HepG2 (cell line): ENCODE data around the gene VPS37B. TPM values are rescaled to one million over a fixed set of nuclear protein-coding genes. Genes with fewer than 3 reads are reported as not detected.

Source experiments
- ARID5B ChIP-seq: IDR thresholded peaks from 2 replicates; pipeline ENCODE4 v1.4.0; 2020; ENCODE audit warnings: mild to moderate bottlenecking, missing genetic modification reagents
- BHLHE40 ChIP-seq: IDR thresholded peaks from 2 replicates; pipeline ENCODE4 v1.6.1; 2011; ENCODE audit warnings: low read length, improper control_type of control experiment
- CEBPB ChIP-seq: IDR thresholded peaks from 2 replicates; pipeline ENCODE4 v1.6.1; 2011; ENCODE audit warnings: low read depth, low read length, improper control_type of control experiment, borderline replicate concordance
- ELF3 ChIP-seq: IDR thresholded peaks from 2 replicates; pipeline ENCODE4 v1.6.1; 2016; ENCODE audit warnings: missing genetic modification reagents, missing compliant biosample characterization
- FOXO1 ChIP-seq: sonication (generic); formaldehyde crosslinking; IDR thresholded peaks from 2 replicates; pipeline ENCODE4 v1.4.0; 2020; ENCODE audit warnings: missing genetic modification reagents
- GATAD1 ChIP-seq: IDR thresholded peaks from 2 replicates; pipeline ENCODE4 v1.6.1; 2016; ENCODE audit warnings: missing genetic modification reagents, missing compliant biosample characterization
- HNF4A ChIP-seq: sonication (generic); formaldehyde crosslinking; IDR thresholded peaks from 2 replicates; pipeline ENCODE4 v1.4.0; 2020; ENCODE audit warnings: missing genetic modification reagents
- HOXA3 ChIP-seq: sonication (generic); formaldehyde crosslinking; IDR thresholded peaks from 2 replicates; pipeline ENCODE4 v1.5.0; 2020; ENCODE audit warnings: missing genetic modification reagents
- HOXD1 ChIP-seq: sonication (generic); formaldehyde crosslinking; IDR thresholded peaks from 2 replicates; pipeline ENCODE4 v1.5.0; 2020; ENCODE audit warnings: missing genetic modification reagents
- LCORL ChIP-seq, 2 experiments: fragments of 450-650 bp in 1 of 2; sonication (generic) in 1 of 2; formaldehyde crosslinking in 1 of 2; IDR thresholded peaks; 2 replicates each; pipeline versions ENCODE4 v1.5.0 to v1.6.1; 2017 to 2020; ENCODE audit warnings: antibody characterized with exemption in 1 of 2, missing genetic modification reagents in 1 of 2
- MXD4 ChIP-seq: IDR thresholded peaks from 2 replicates; pipeline ENCODE4 v1.6.1; 2016; ENCODE audit warnings: mild to moderate bottlenecking, missing biosample characterization, missing genetic modification reagents
- NFIB ChIP-seq: sonication (generic); formaldehyde crosslinking; IDR thresholded peaks from 2 replicates; pipeline ENCODE4 v1.9.0; 2021; ENCODE audit warnings: missing genetic modification reagents, mild to moderate bottlenecking, borderline replicate concordance
- NR2C2 ChIP-seq: sonication (generic); formaldehyde crosslinking; IDR thresholded peaks from 2 replicates; pipeline ENCODE4 v1.4.0; 2020; ENCODE audit warnings: missing genetic modification reagents, mild to moderate bottlenecking, moderate library complexity, borderline replicate concordance
- ZNF292 ChIP-seq: sonication (generic); formaldehyde crosslinking; IDR thresholded peaks from 2 replicates; pipeline ENCODE4 v1.8.1; 2022; ENCODE audit warnings: mild to moderate bottlenecking, low read depth, missing genetic modification reagents, borderline replicate concordance
- ZNF501 ChIP-seq: sonication (generic); formaldehyde crosslinking; IDR thresholded peaks from 2 replicates; pipeline ENCODE4 v1.5.1; 2020; ENCODE audit warnings: mild to moderate bottlenecking, moderate library complexity, missing genetic modification reagents
- ZNF567 ChIP-seq: sonication (generic); formaldehyde crosslinking; IDR thresholded peaks from 2 replicates; pipeline ENCODE4 v1.8.1; 2023; ENCODE audit warnings: mild to moderate bottlenecking, missing genetic modification reagents, borderline replicate concordance
- ZNF589 ChIP-seq: sonication (generic); formaldehyde crosslinking; conservative IDR thresholded peaks from 2 replicates; pipeline ENCODE4 v1.8.0; 2022; ENCODE audit warnings: mild to moderate bottlenecking, moderate library complexity, missing genetic modification reagents
- ZNF615 ChIP-seq: sonication (generic); formaldehyde crosslinking; IDR thresholded peaks from 2 replicates; pipeline ENCODE4 v1.5.0; 2020; ENCODE audit warnings: mild to moderate bottlenecking, missing genetic modification reagents, borderline replicate concordance
- ZNF616 ChIP-seq: sonication (generic); formaldehyde crosslinking; IDR thresholded peaks from 2 replicates; pipeline ENCODE4 v1.5.0; 2020; ENCODE audit warnings: low read depth, mild to moderate bottlenecking, missing genetic modification reagents
- polyA plus RNA-seq, 8 experiments: library from polyadenylated mRNA; depleted of rRNA in 3 of 8; stranded (reverse) in 7 of 8; unstranded in 1 of 8; fragments of >200 nt; fragmentation: Illumina TruSeq in 4 of 8; extraction: Trizol in 4 of 8; gene quantifications; 2 replicates each; pipeline versions ENCODE4 v1.2.1 to v1.2.3, GENCODE V29; 2011 to 2016; ENCODE audit warnings: low read depth in 4 of 8, missing spikeins in 1 of 8, mixed read lengths in 1 of 8; ENCODE audit not compliant: insufficient read depth in 1 of 8
- total RNA-seq, 5 experiments: library from RNA; depleted of rRNA; stranded (reverse); fragments of >200 nt; fragmentation: Illumina TruSeq; extraction: Trizol; gene quantifications; 2 replicates each; pipeline ENCODE4 v1.2.3, GENCODE V29; 2016; ENCODE audit warnings: low read depth in 1 of 5
- TF ChIP-seq, protein P1 (sequence below): sonication (generic); formaldehyde crosslinking; IDR thresholded peaks from 2 replicates; pipeline ENCODE4 v1.4.0; 2020; ENCODE audit warnings: missing genetic modification reagents
- TF ChIP-seq, protein P2 (sequence below): sonication (generic); formaldehyde crosslinking; IDR thresholded peaks from 2 replicates; pipeline ENCODE4 v1.8.0; 2022; ENCODE audit warnings: mild to moderate bottlenecking, missing genetic modification reagents
- TF ChIP-seq, protein P3 (sequence below), 2 experiments: fragments of 450-650 bp in 1 of 2; sonication (generic) in 1 of 2; formaldehyde crosslinking; IDR thresholded peaks; 2 replicates each; pipeline versions ENCODE4 v1.5.0 to v1.8.0; 2020 to 2022; ENCODE audit warnings: mild to moderate bottlenecking in 1 of 2, missing genetic modification reagents in 1 of 2

Gene VPS37B
- total and polyA plus RNA-seq, 2 of the 13 experiments (the other 11 are each of a cell fraction or from before 2014, with no cell fraction given), result 4.6 to 5.3 TPM

DNA sequence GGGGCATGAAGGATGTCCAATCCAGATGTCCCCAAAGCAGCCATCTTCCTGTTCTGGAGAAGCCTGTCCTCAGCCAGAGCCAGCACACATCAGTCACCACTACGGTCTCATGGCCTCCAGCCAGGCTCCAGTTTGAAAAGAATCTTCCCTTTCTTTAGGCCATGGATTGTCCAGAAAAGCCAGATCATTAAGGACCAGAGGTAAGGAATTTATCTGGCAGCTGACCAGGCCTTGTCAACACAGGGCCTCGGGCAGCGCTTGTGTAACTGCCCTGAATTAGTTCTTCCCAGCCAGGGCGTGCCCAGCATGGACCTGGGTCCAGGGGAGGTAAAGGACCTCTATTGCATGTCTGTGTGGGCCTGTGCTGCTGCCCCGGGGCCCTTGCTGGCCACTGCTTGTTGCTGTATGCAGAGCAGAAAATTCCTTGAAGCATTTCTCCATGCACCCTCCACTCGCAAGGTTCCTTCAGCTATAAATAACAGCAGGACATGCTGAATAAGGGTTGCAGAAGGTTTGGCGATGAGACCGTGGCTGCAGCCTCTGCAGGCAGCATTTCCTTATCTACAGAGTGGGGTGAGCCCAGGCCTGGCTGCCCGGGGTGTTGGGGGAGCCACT, 21.7 kb upstream of the VPS37B start (continued):
- TF ChIP-seq HNF4A (CRISPR knock-in tag) (peak; percentile 87), CEBPB (peak; percentile 86; the same call in 1 of the 2 replicates), ZNF292 (0 out of 2 replicates have a peak, but pooled peaks have one; percentile 57), GATAD1 (CRISPR knock-in tag) (no peak), BHLHE40 (0 out of 2 replicates have a peak, but pooled peaks have one; percentile 33), HOXD1 (CRISPR knock-in tag) (no peak), ZNF589 (CRISPR knock-in tag) (no peak), ZNF615 (CRISPR knock-in tag) (no peak), LCORL (IDR thresholded peaks at IDR 0.05) (no peak), LCORL (CRISPR knock-in tag; IDR thresholded peaks at IDR 0.05) (peak; percentile 86), NR2C2 (CRISPR knock-in tag) (no peak), ZNF567 (CRISPR knock-in tag) (no peak), NFIB (no peak), MXD4 (CRISPR knock-in tag) (peak; percentile 30; the same call in 1 of the 2 replicates), ZNF616 (CRISPR knock-in tag) (no peak), HOXA3 (CRISPR knock-in tag) (peak; percentile 55; the same call in 1 of the 2 replicates), FOXO1 (CRISPR knock-in tag) (peak; percentile 65; the same call in 1 of the 2 replicates), ARID5B (CRISPR knock-in tag) (peak; percentile 79), ELF3 (CRISPR knock-in tag) (0 out of 2 replicates have a peak, but pooled peaks have one; percentile 38), ZNF501 (CRISPR knock-in tag) (peak; percentile 46; the same call in 1 of the 2 replicates)
- TF ChIP-seq, protein P1, sequence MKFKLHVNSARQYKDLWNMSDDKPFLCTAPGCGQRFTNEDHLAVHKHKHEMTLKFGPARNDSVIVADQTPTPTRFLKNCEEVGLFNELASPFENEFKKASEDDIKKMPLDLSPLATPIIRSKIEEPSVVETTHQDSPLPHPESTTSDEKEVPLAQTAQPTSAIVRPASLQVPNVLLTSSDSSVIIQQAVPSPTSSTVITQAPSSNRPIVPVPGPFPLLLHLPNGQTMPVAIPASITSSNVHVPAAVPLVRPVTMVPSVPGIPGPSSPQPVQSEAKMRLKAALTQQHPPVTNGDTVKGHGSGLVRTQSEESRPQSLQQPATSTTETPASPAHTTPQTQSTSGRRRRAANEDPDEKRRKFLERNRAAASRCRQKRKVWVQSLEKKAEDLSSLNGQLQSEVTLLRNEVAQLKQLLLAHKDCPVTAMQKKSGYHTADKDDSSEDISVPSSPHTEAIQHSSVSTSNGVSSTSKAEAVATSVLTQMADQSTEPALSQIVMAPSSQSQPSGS, result peak; percentile 52; the same call in 1 of the 2 replicates
- TF ChIP-seq, protein P2, sequence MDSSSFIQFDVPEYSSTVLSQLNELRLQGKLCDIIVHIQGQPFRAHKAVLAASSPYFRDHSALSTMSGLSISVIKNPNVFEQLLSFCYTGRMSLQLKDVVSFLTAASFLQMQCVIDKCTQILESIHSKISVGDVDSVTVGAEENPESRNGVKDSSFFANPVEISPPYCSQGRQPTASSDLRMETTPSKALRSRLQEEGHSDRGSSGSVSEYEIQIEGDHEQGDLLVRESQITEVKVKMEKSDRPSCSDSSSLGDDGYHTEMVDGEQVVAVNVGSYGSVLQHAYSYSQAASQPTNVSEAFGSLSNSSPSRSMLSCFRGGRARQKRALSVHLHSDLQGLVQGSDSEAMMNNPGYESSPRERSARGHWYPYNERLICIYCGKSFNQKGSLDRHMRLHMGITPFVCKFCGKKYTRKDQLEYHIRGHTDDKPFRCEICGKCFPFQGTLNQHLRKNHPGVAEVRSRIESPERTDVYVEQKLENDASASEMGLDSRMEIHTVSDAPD, result 0 out of 2 replicates have a peak, but pooled peaks have one; percentile 32
- TF ChIP-seq, protein P3, sequence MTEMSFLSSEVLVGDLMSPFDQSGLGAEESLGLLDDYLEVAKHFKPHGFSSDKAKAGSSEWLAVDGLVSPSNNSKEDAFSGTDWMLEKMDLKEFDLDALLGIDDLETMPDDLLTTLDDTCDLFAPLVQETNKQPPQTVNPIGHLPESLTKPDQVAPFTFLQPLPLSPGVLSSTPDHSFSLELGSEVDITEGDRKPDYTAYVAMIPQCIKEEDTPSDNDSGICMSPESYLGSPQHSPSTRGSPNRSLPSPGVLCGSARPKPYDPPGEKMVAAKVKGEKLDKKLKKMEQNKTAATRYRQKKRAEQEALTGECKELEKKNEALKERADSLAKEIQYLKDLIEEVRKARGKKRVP (CRISPR knock-in tag; IDR thresholded peaks at IDR 0.05), result no peak
